H9 (cell line): ENCODE measurements around the gene MAPKAPK3. TPM values are rescaled to one million over a fixed set of nuclear protein-coding genes. Genes with fewer than 3 reads are reported as not detected.
A peak's percentile ranks its signal among the peaks of the same experiment; 100 is the strongest.

Experiments used
- DNase-seq: peaks from one replicate; pipeline ENCODE4 v3.0.0-alpha.2; 2017
- H2AFZ ChIP-seq: one replicate; pipeline ENCODE4 v1.6.1; 2013; ENCODE audit warnings: mild to moderate bottlenecking, low read length, control low read depth, moderate library complexity
- H2AK5ac ChIP-seq: 2 replicates; pipeline ENCODE4 v1.6.1; 2013; ENCODE audit warnings: low read length, control low read depth, mixed read lengths; ENCODE audit not compliant: insufficient read length
- H2BK120ac ChIP-seq: one replicate; pipeline ENCODE4 v1.6.1; 2013; ENCODE audit warnings: low read depth, mild to moderate bottlenecking, low read length, control low read depth, inconsistent platforms; ENCODE audit not compliant: poor library complexity, severe bottlenecking
- H2BK12ac ChIP-seq: 2 replicates; pipeline ENCODE4 v1.6.1; 2013; ENCODE audit warnings: low read length, control low read depth, mixed read lengths, low read depth; ENCODE audit not compliant: insufficient read length
- H2BK15ac ChIP-seq: 2 replicates; pipeline ENCODE4 v1.6.1; 2013; ENCODE audit warnings: low read depth, low read length, control low read depth
- H2BK20ac ChIP-seq: one replicate; pipeline ENCODE4 v1.6.1; 2013; ENCODE audit warnings: low read depth, mild to moderate bottlenecking, low read length, control low read depth, inconsistent platforms; ENCODE audit not compliant: poor library complexity, severe bottlenecking
- H2BK5ac ChIP-seq: 2 replicates; pipeline ENCODE4 v1.6.1; 2013; ENCODE audit warnings: low read length, control low read depth, mixed read lengths; ENCODE audit not compliant: insufficient read length
- H3K14ac ChIP-seq: 2 replicates; pipeline ENCODE4 v1.6.1; 2013; ENCODE audit warnings: low read length, control low read depth; ENCODE audit not compliant: insufficient read depth
- H3K18ac ChIP-seq: 2 replicates; pipeline ENCODE4 v1.6.1; 2013; ENCODE audit warnings: low read depth, mild to moderate bottlenecking, mixed read lengths, low read length, control low read depth; ENCODE audit not compliant: insufficient read length
- H3K23ac ChIP-seq: 2 replicates; pipeline ENCODE4 v1.6.1; 2013; ENCODE audit warnings: low read length, control low read depth, mixed read lengths, low read depth; ENCODE audit not compliant: insufficient read length
- H3K23me2 ChIP-seq: 2 replicates; pipeline ENCODE4 v1.6.1; 2013; ENCODE audit warnings: low read depth, mild to moderate bottlenecking, mixed read lengths, low read length, control low read depth; ENCODE audit not compliant: insufficient read length, poor library complexity, severe bottlenecking
- H3K27ac ChIP-seq: 2 replicates; pipeline ENCODE4 v1.5.1; 2013; ENCODE audit warnings: low read length, control low read depth, mixed read lengths, low read depth; ENCODE audit not compliant: insufficient read length
- H3K27me3 ChIP-seq: 2 replicates; pipeline ENCODE4 v1.6.1; 2013; ENCODE audit warnings: low read length, control low read depth, inconsistent platforms; ENCODE audit not compliant: insufficient read depth
- H3K4ac ChIP-seq: 2 replicates; pipeline ENCODE4 v1.6.1; 2013; ENCODE audit warnings: low read depth, mild to moderate bottlenecking, control low read depth, inconsistent platforms, low read length, moderate library complexity
- H3K4me1 ChIP-seq: 2 replicates; pipeline ENCODE4 v1.6.1; 2013; ENCODE audit warnings: low read length, control low read depth, inconsistent platforms; ENCODE audit not compliant: insufficient read depth
- H3K4me2 ChIP-seq: 2 replicates; pipeline ENCODE4 v1.6.1; 2013; ENCODE audit warnings: low read length, control low read depth, mixed read lengths; ENCODE audit not compliant: insufficient read length, insufficient read depth
- H3K56ac ChIP-seq: 2 replicates; pipeline ENCODE4 v1.6.1; 2013; ENCODE audit warnings: low read depth, mild to moderate bottlenecking, mixed read lengths, low read length, control low read depth; ENCODE audit not compliant: insufficient read length
- H3K79me1 ChIP-seq: 2 replicates; pipeline ENCODE4 v1.6.1; 2013; ENCODE audit warnings: low read depth, mild to moderate bottlenecking, moderate library complexity, low read length, control low read depth, inconsistent platforms; ENCODE audit not compliant: insufficient read depth, poor library complexity, severe bottlenecking
- H3K79me2 ChIP-seq: 2 replicates; pipeline ENCODE4 v1.6.1; 2013; ENCODE audit warnings: low read length, control low read depth, inconsistent platforms; ENCODE audit not compliant: insufficient read depth
- H3K9ac ChIP-seq: 2 replicates; pipeline ENCODE4 v1.6.1; 2013; ENCODE audit warnings: low read length, control low read depth, mixed read lengths; ENCODE audit not compliant: insufficient read length; ENCODE audit errors: extremely low read depth
- H3K9me3 ChIP-seq: one replicate; pipeline ENCODE4 v1.6.1; 2013; ENCODE audit warnings: low read depth, low read length, inconsistent platforms; ENCODE audit not compliant: control insufficient read depth
- H3T11ph ChIP-seq: one replicate; pipeline ENCODE4 v1.6.1; 2013; ENCODE audit warnings: mild to moderate bottlenecking, low read length, control low read depth, inconsistent platforms
- H4K20me1 ChIP-seq: one replicate; pipeline ENCODE4 v1.6.1; 2013; ENCODE audit not compliant: control insufficient read depth, insufficient read length, insufficient read depth
- H4K5ac ChIP-seq: 2 replicates; pipeline ENCODE4 v1.6.1; 2013; ENCODE audit warnings: low read depth, mild to moderate bottlenecking, mixed read lengths, low read length, control low read depth; ENCODE audit not compliant: insufficient read length
- H4K8ac ChIP-seq: replicated peaks from 2 replicates; pipeline ENCODE4 v1.6.1; 2013; ENCODE audit warnings: low read length, control low read depth, mixed read lengths, low read depth; ENCODE audit not compliant: insufficient read length
- H4K91ac ChIP-seq: 2 replicates; pipeline ENCODE4 v1.6.1; 2013; ENCODE audit warnings: low read depth, mild to moderate bottlenecking, moderate library complexity, mixed read lengths, low read length, control low read depth; ENCODE audit not compliant: insufficient read length
- H3K27ac Mint-ChIP-seq, 3 experiments: 2 replicates in 2 of 3; 3 replicates in 1 of 3; pipeline ENCODE4 v1.8.0; 2020 to 2021; ENCODE audit warnings: mixed read lengths in 3 of 3, mild to moderate bottlenecking in 1 of 3, moderate library complexity in 1 of 3
- H3K27me3 Mint-ChIP-seq: 2 replicates; pipeline ENCODE4 v1.8.0; 2021; ENCODE audit warnings: low read depth, mild to moderate bottlenecking, moderate library complexity, mixed read lengths
- H3K36me3 Mint-ChIP-seq, 3 experiments: 2 replicates in 2 of 3; 3 replicates in 1 of 3; pipeline ENCODE4 v1.8.0; 2020 to 2021; ENCODE audit warnings: low read depth in 3 of 3, mixed read lengths in 3 of 3; ENCODE audit not compliant: insufficient read depth in 1 of 3
- H3K4me1 Mint-ChIP-seq, 2 experiments: 2 replicates each; pipeline ENCODE4 v1.8.0; 2020; ENCODE audit warnings: mixed read lengths in 2 of 2
- H3K4me3 Mint-ChIP-seq, 2 experiments: 2 replicates in 1 of 2; 3 replicates in 1 of 2; pipeline ENCODE4 v1.8.0; 2020 to 2021; ENCODE audit warnings: mild to moderate bottlenecking in 2 of 2, mixed read lengths in 2 of 2, moderate library complexity in 1 of 2
- H3K9me3 Mint-ChIP-seq, 2 experiments: 2 replicates in 1 of 2; 3 replicates in 1 of 2; pipeline ENCODE4 v1.8.0; 2020; ENCODE audit warnings: mild to moderate bottlenecking in 2 of 2, mixed read lengths in 2 of 2, moderate library complexity in 1 of 2
- CTCF ChIP-seq: fragments of 200-600 bp; sonication (generic); conservative IDR thresholded peaks from 3 replicates; pipeline ENCODE4 v1.8.0; 2021; ENCODE audit warnings: antibody characterized with exemption, mild to moderate bottlenecking
- WGBS: extraction: QIAGEN DNeasy Blood & Tissue Kit; methylation state at CpG from one replicate; pipeline ENCODE4 v1.1.7; 2013; ENCODE audit warnings: missing lambda C conversion rate, low lambda C conversion rate, mixed read lengths; ENCODE audit not compliant: insufficient read length; ENCODE audit errors: extremely low coverage; 5-methylcytosine and 5-hydroxymethylcytosine counted together
- total RNA-seq: library from RNA; stranded (reverse); gene quantifications from 2 replicates; pipeline ENCODE4 v1.2.1, GENCODE V29; 2021

The MAPKAPK3 gene
- total RNA-seq, 1 experiment from 2014 or later, result 57.9 TPM

- Mint-ChIP-seq H3K27ac (no peak overlapping the region), H3K36me3 (peaks cover 0 to 1% (median 0%) of the 10 kb centered on the region in 3 experiments; a peak in 1 of 7 replicates), H3K4me1 (peaks cover 2 to 11% of the 10 kb centered on the region in 2 experiments), H3K27me3 (peaks cover under 1% of the 10 kb centered on the region), H3K4me3 (peak overlapping the region in 1 of 2 experiments; percentile 44; a peak in 1 of 5 replicates), H3K9me3 (no peaks in the 10 kb centered on the region)
- no peak overlapping the region for H3K18ac ChIP-seq
- no peak overlapping the region for H4K8ac ChIP-seq
- H2BK5ac ChIP-seq, result no peak overlapping the region
- peak; percentile 89 for TF ChIP-seq CTCF
- H4K5ac ChIP-seq, result no peak overlapping the region
- H2BK15ac ChIP-seq, result no peak overlapping the region
- no peaks in the 10 kb centered on the region for H3K79me1 ChIP-seq
- H3K56ac ChIP-seq, result no peak overlapping the region
- WGBS, result no CpG with 5 or more reads among the region's 1 CpG
- no peaks in the 10 kb centered on the region for H3K9me3 ChIP-seq
- no peak overlapping the region for H3K4me2 ChIP-seq
- H2BK12ac ChIP-seq, result no peak overlapping the region
- no peak overlapping the region for H4K91ac ChIP-seq
- peak; percentile 75 for DNase-seq
- no peak overlapping the region for H2AK5ac ChIP-seq
- no peak overlapping the region for H2BK20ac ChIP-seq
- no peak overlapping the region for H3K23ac ChIP-seq
- H3K4me1 ChIP-seq, result no peaks in the 10 kb centered on the region
- H2BK120ac ChIP-seq, result no peak overlapping the region
- H3K27ac ChIP-seq, result no peak overlapping the region
- H3K14ac ChIP-seq, result no peak overlapping the region
- H3K79me2 ChIP-seq, result no peaks in the 10 kb centered on the region
- H3T11ph ChIP-seq, result no peak overlapping the region
- H4K20me1 ChIP-seq, result no peaks in the 10 kb centered on the region
- no peak overlapping the region for H3K9ac ChIP-seq
- no peak overlapping the region for H2AFZ ChIP-seq
- H3K27me3 ChIP-seq, result no peaks in the 10 kb centered on the region
- no peak overlapping the region for H3K4ac ChIP-seq
- H3K23me2 ChIP-seq, result peaks cover 5% of the 10 kb centered on the region
Observed at GRCh38 chr3:50572158-50572557, 44.8 kb upstream of the MAPKAPK3 start.
